K562 (cell line): ENCODE results near the gene COX19. TPM values are rescaled to one million over a fixed set of nuclear protein-coding genes. Genes with fewer than 3 reads are reported as not detected.

ENCODE experiments used
- ATAC-seq: fragments of 200-7000 bp; cut with Tn5 transposase; 3 replicates; pipeline ENCODE4 v1.9.1; 2020; ENCODE audit warnings: moderate library complexity
- BruUV-seq: library from RNA; stranded (reverse); fragments of 400-500 nt; replicated peaks from 2 replicates; lab custom pipeline; 2021; lab: Mats Ljungman, UMichigan
- CTCF ChIA-PET: fragments of 300-600 bp; formaldehyde crosslinking; extraction: SDS; loops from one replicate; lab custom pipeline; 2021; ENCODE audit warnings: low intra/inter-chr PET ratio; lab: Yijun Ruan, JAX
- POLR2A ChIA-PET: fragments of 300-600, 350-650 bp; sonication (Branson Sonifier 250); formaldehyde crosslinking; extraction: SDS; loops from one replicate; lab custom pipeline; 2021; ENCODE audit warnings: antibody characterized with exemption, inconsistent platforms; lab: Yijun Ruan, JAX
- DNase-seq, 4 experiments: peaks; one replicate each; pipeline versions ENCODE4 v3.0.0 to v3.0.0-alpha.2; 2011 to 2018; ENCODE audit warnings: low spot score in 3 of 4, mixed read lengths in 3 of 4; ENCODE audit errors: extremely low read depth in 1 of 4
- FAIRE-seq: peaks from 2 replicates; lab custom pipeline; 2011; peaks lifted over from hg19 to GRCh38; lab: Jason Lieb, UNC
- H2AFZ ChIP-seq: 2 replicates; pipeline ENCODE4 v1.6.0; 2011; ENCODE audit warnings: low read depth, low read length, control low read depth, inconsistent platforms
- H3K27ac ChIP-seq: fragments of 200-600 bp; 3 replicates; pipeline ENCODE4 v1.8.0; 2011; ENCODE audit warnings: low read depth, mild to moderate bottlenecking, control low read depth, inconsistent platforms, low read length, moderate library complexity, mixed read lengths; ENCODE audit errors: extremely low read depth
- H3K27me3 ChIP-seq, 2 experiments: fragments of 300-600 bp in 1 of 2; 2 replicates in 1 of 2; 3 replicates in 1 of 2; pipeline versions ENCODE4 v1.6.0 to v1.8.0; 2011; ENCODE audit warnings: inconsistent platforms in 2 of 2, low read length in 2 of 2, mild to moderate bottlenecking in 1 of 2, mixed read lengths in 1 of 2, moderate library complexity in 1 of 2; ENCODE audit not compliant: control insufficient read depth in 2 of 2, insufficient read depth in 2 of 2
- H3K36me3 ChIP-seq: fragments of 300-600 bp; 3 replicates; pipeline ENCODE4 v1.8.0; 2011; ENCODE audit warnings: mild to moderate bottlenecking, low read length, inconsistent platforms; ENCODE audit not compliant: control insufficient read depth, insufficient read depth
- H3K4me1 ChIP-seq, 2 experiments: fragments of 200-600 bp in 1 of 2; replicated peaks in 1 of 2; 2 replicates in 1 of 2; 3 replicates in 1 of 2; pipeline versions ENCODE4 v1.5.1 to v1.8.0; 2011; ENCODE audit warnings: inconsistent platforms in 2 of 2, low read length in 2 of 2, mild to moderate bottlenecking in 1 of 2, mixed read lengths in 1 of 2, moderate library complexity in 1 of 2; ENCODE audit not compliant: control insufficient read depth in 2 of 2, insufficient read depth in 2 of 2
- H3K4me2 ChIP-seq: 2 replicates; pipeline ENCODE4 v1.6.1; 2011; ENCODE audit warnings: low read length, control low read depth, inconsistent platforms, mixed read lengths; ENCODE audit not compliant: insufficient read depth
- H3K4me3 ChIP-seq: fragments of 200-600 bp; sonication (generic), shearing (Covaris generic); 2 replicates; pipeline ENCODE4 v1.5.1; 2016; ENCODE audit warnings: control low read depth, inconsistent platforms
- H3K79me2 ChIP-seq: fragments of 200-600 bp; 3 replicates; pipeline ENCODE4 v1.8.0; 2011; ENCODE audit warnings: low read length, inconsistent platforms; ENCODE audit not compliant: control insufficient read depth, insufficient read depth
- H3K9ac ChIP-seq, 2 experiments: 2 replicates each; pipeline versions ENCODE4 v1.6.0 to v1.6.1; 2011; ENCODE audit warnings: low read depth in 2 of 2, low read length in 2 of 2, control low read depth in 1 of 2, inconsistent platforms in 1 of 2, mild to moderate bottlenecking in 1 of 2, mixed read lengths in 1 of 2; ENCODE audit not compliant: insufficient read depth in 1 of 2
- H3K9me1 ChIP-seq: one replicate; pipeline ENCODE4 v1.6.0; 2011; ENCODE audit warnings: inconsistent platforms, mild to moderate bottlenecking, low read length, moderate library complexity; ENCODE audit not compliant: control insufficient read depth, insufficient read depth
- H3K9me3 ChIP-seq: replicated peaks from 2 replicates; pipeline ENCODE4 v1.5.1; 2011; ENCODE audit warnings: low read depth, low read length, inconsistent platforms; ENCODE audit not compliant: control insufficient read depth, insufficient read depth
- H4K20me1 ChIP-seq: replicated peaks from 2 replicates; pipeline ENCODE4 v1.6.1; 2011; ENCODE audit warnings: low read length, inconsistent platforms, mixed read lengths; ENCODE audit not compliant: control insufficient read depth, insufficient read depth
- E2F3 ChIP-seq: fragments of 250-450 bp; sonication (Bioruptor Pico); IDR thresholded peaks from 2 replicates; pipeline ENCODE4 v1.4.0; 2020; ENCODE audit warnings: mild to moderate bottlenecking
- FOS ChIP-seq: IDR thresholded peaks from 3 replicates; pipeline ENCODE4 v1.6.1; 2011; ENCODE audit not compliant: insufficient read length; ENCODE audit errors: extremely low read depth
- HLTF ChIP-seq: fragments of 450-650 bp; IDR thresholded peaks from 2 replicates; pipeline ENCODE4 v1.6.1; 2016
- HNRNPUL1 ChIP-seq: fragments of 200-400 bp; formaldehyde crosslinking; IDR thresholded peaks from 2 replicates; pipeline ENCODE4 v1.6.1; 2017; ENCODE audit warnings: low read length
- KLF10 ChIP-seq: fragments of 250-450 bp; sonication (Bioruptor Pico); IDR thresholded peaks from 2 replicates; pipeline ENCODE4 v1.6.1; 2021; ENCODE audit warnings: matching md5 sums
- MCM2 ChIP-seq: fragments of 450-650 bp; IDR thresholded peaks from 2 replicates; pipeline ENCODE4 v1.6.1; 2017; ENCODE audit warnings: low read depth, mild to moderate bottlenecking
- MECOM ChIP-seq: fragments of 250-450 bp; sonication (Bioruptor Pico); IDR thresholded peaks from 2 replicates; pipeline ENCODE4 v1.8.0; 2022; ENCODE audit warnings: inconsistent platforms
- MNT ChIP-seq, 2 experiments: fragments of 450-650 bp; conservative IDR thresholded peaks; 2 replicates each; pipeline ENCODE4 v1.6.1; 2017; ENCODE audit warnings: mild to moderate bottlenecking in 2 of 2, moderate library complexity in 2 of 2
- NELFE ChIP-seq: IDR thresholded peaks from 2 replicates; pipeline ENCODE4 v1.6.1; 2011; ENCODE audit warnings: mild to moderate bottlenecking; ENCODE audit not compliant: insufficient read depth, insufficient read length
- POLR3A ChIP-seq: IDR thresholded peaks from 2 replicates; pipeline ENCODE4 v1.6.1; 2011; ENCODE audit warnings: borderline replicate concordance, mild to moderate bottlenecking, moderate library complexity; ENCODE audit not compliant: insufficient read length, insufficient read depth; ENCODE audit errors: extremely low read depth
- RAD21 ChIP-seq, 2 experiments: fragments of 250-450 bp in 1 of 2; fragments of 450-650 bp in 1 of 2; sonication (Bioruptor Pico) in 1 of 2; formaldehyde crosslinking in 1 of 2; IDR thresholded peaks in 1 of 2; conservative IDR thresholded peaks in 1 of 2; 2 replicates each; pipeline versions ENCODE4 v1.4.0 to v1.8.0; 2020 to 2022; ENCODE audit warnings: mild to moderate bottlenecking in 2 of 2, moderate library complexity in 1 of 2
- RBFOX2 ChIP-seq: fragments of 200-400 bp; formaldehyde crosslinking; IDR thresholded peaks from 2 replicates; pipeline ENCODE4 v1.6.1; 2017; ENCODE audit warnings: low read depth, mild to moderate bottlenecking, low read length, moderate library complexity
- RBM17 ChIP-seq: fragments of 200-400 bp; formaldehyde crosslinking; IDR thresholded peaks from 2 replicates; pipeline ENCODE4 v1.6.1; 2017; ENCODE audit warnings: low read depth, mild to moderate bottlenecking, low read length, borderline replicate concordance
- SIX5 ChIP-seq, 2 experiments: IDR thresholded peaks; 2 replicates each; pipeline ENCODE4 v1.6.1; 2011; ENCODE audit warnings: low read length in 2 of 2, borderline replicate concordance in 1 of 2, low read depth in 1 of 2, mild to moderate bottlenecking in 1 of 2, moderate library complexity in 1 of 2; ENCODE audit not compliant: insufficient read depth in 1 of 2
- TOE1 ChIP-seq, 2 experiments: fragments of 450-650 bp in 1 of 2; sonication (generic) in 1 of 2; formaldehyde crosslinking in 1 of 2; IDR thresholded peaks; 2 replicates each; pipeline versions ENCODE4 v1.7.1 to v1.8.0; 2016 to 2022; ENCODE audit warnings: borderline replicate concordance in 2 of 2, mild to moderate bottlenecking in 2 of 2, antibody characterized with exemption in 1 of 2, inconsistent platforms in 1 of 2, low read depth in 1 of 2, missing genetic modification reagents in 1 of 2, moderate library complexity in 1 of 2
- U2AF1 ChIP-seq: fragments of 200-400 bp; formaldehyde crosslinking; optimal IDR thresholded peaks from 2 replicates; pipeline ENCODE3; 2017; ENCODE audit warnings: mild to moderate bottlenecking, low read depth, low read length, moderate library complexity
- YY1 ChIP-seq, 3 experiments: IDR thresholded peaks; 2 replicates each; pipeline ENCODE4 v1.6.1; 2011; ENCODE audit warnings: low read length in 2 of 3, mild to moderate bottlenecking in 2 of 3, moderate library complexity in 2 of 3, borderline replicate concordance in 1 of 3, control low read depth in 1 of 3, low read depth in 1 of 3; ENCODE audit not compliant: insufficient read depth in 3 of 3, insufficient replicate concordance in 2 of 3, control insufficient read depth in 1 of 3, insufficient read length in 1 of 3; ENCODE audit errors: extremely low read depth in 1 of 3
- ZBTB43 ChIP-seq: sonication (generic); formaldehyde crosslinking; IDR thresholded peaks from 2 replicates; pipeline ENCODE4 v1.8.0; 2023; ENCODE audit warnings: mild to moderate bottlenecking, missing genetic modification reagents
- ZNF232 ChIP-seq: sonication (generic); formaldehyde crosslinking; IDR thresholded peaks from 2 replicates; pipeline ENCODE4 v1.8.0; 2022; ENCODE audit warnings: mild to moderate bottlenecking, missing genetic modification reagents
- ZSCAN29 ChIP-seq: fragments of 450-650 bp; IDR thresholded peaks from 2 replicates; pipeline ENCODE4 v1.6.1; 2017
- WGBS: fragments of 100-300 bp; shearing (Covaris generic); methylation state at CpG from one replicate; pipeline ENCODE4 v1.1.6; 2016; ENCODE audit warnings: low coverage, mixed read lengths; ENCODE audit not compliant: insufficient coverage; ENCODE audit errors: missing lambda C conversion rate; 5-methylcytosine and 5-hydroxymethylcytosine counted together
- in situ Hi-C: fragments of 300-500 bp; cut with MboI; formaldehyde crosslinking; loops from 4 replicates; pipeline ENCODE4 v1.15.0; 2018; ENCODE audit warnings: inconsistent platforms, mixed read lengths
- intact Hi-C: fragments of 100-400 bp; cut with micrococcal nuclease; formaldehyde crosslinking; loops from 2 replicates; pipeline ENCODE4 v1.14.2; 2022
- polyA plus RNA-seq, 8 experiments: library from polyadenylated mRNA; depleted of rRNA in 4 of 8; stranded (reverse) in 5 of 8; unstranded in 3 of 8; fragments of >200 nt; fragmentation: Nextera tagmentation in 2 of 8; fragmentation: Illumina TruSeq in 1 of 8; extraction: Ambion mirVana in 2 of 8; extraction: Trizol in 1 of 8; gene quantifications; 2 replicates each; pipeline versions ENCODE4 v1.2.1 to v1.2.3, GENCODE V29; 2011 to 2014; ENCODE audit warnings: inconsistent platforms in 1 of 8, missing spikeins in 1 of 8
- total RNA-seq, 7 experiments: library from RNA; depleted of rRNA in 6 of 7; stranded (reverse); fragments of >200 nt in 6 of 7; fragmentation: Illumina TruSeq in 2 of 7; extraction: Trizol in 2 of 7; gene quantifications; 2 replicates each; pipeline versions ENCODE4 v1.2.1 to v1.2.3, GENCODE V29; 2011 to 2021; ENCODE audit warnings: low replicate concordance in 1 of 7

COX19 gene
- total and polyA plus RNA-seq, 9 of the 15 experiments (the other 6 are each of a cell fraction or from before 2014, with no cell fraction given): 5.2 to 10.5 (median 7.9) TPM

GRCh38 chr7:932651-932975, 42.7 kb downstream of the COX19 start:
- BruUV-seq: no TSS peak
- no peaks in the 10 kb centered on the region for H3K36me3 ChIP-seq
- in situ Hi-C loops (no loop called here), intact Hi-C loops (no loop called here)
- peaks cover 0 to 23% of the 10 kb centered on the region in 2 experiments; a peak in 3 of 5 replicates for H3K4me1 ChIP-seq
- no peak overlapping the region for H3K4me3 ChIP-seq
- H3K4me2 ChIP-seq: no peak overlapping the region
- 15% methylated on average over 11 of the region's 11 CpGs for WGBS
- DNase-seq (no peak), FAIRE-seq (no peak), ATAC-seq (no peak)
- H3K9me1 ChIP-seq: no peaks in the 10 kb centered on the region
- no peaks in the 10 kb centered on the region for H3K9me3 ChIP-seq
- POLR2A ChIA-PET: no interaction called here
- 0 out of 2 replicates have a peak, but pooled peaks cover 4% of the 10 kb centered on the region for H4K20me1 ChIP-seq
- H3K27ac ChIP-seq: no peak overlapping the region
- no peak overlapping the region for H3K9ac ChIP-seq
- CTCF ChIA-PET: no interaction called here
- H3K79me2 ChIP-seq: no peaks in the 10 kb centered on the region
- TF ChIP-seq ZBTB43 (CRISPR knock-in tag) (no peak), E2F3 (CRISPR knock-in tag) (no peak), MCM2 (no peak), U2AF1 (no peak), MNT (conservative IDR thresholded peaks at IDR 0.05) (no peak), KLF10 (CRISPR knock-in tag) (no peak), MECOM (CRISPR knock-in tag) (no peak), TOE1 (IDR thresholded peaks at IDR 0.05; ENCODE audit: borderline replicate concordance) (no peak), TOE1 (CRISPR knock-in tag; IDR thresholded peaks at IDR 0.05; ENCODE audit: borderline replicate concordance, low read depth) (no peak), NELFE (no peak), HNRNPUL1 (no peak), POLR3A (no peak), ZNF232 (no peak), YY1 (IDR thresholded peaks at IDR 0.05; ENCODE audit: borderline replicate concordance in 1 of 3, control insufficient read depth in 1 of 3, extremely low read depth in 1 of 3, insufficient read depth in 3 of 3, insufficient read length in 1 of 3, insufficient replicate concordance in 2 of 3, low read depth in 1 of 3, low read length in 2 of 3) (no peak), RAD21 (CRISPR knock-in tag; conservative IDR thresholded peaks at IDR 0.05 in 1 of 2, IDR thresholded peaks at IDR 0.05 in 1 of 2) (no peak), ZSCAN29 (no peak), RBFOX2 (no peak), HLTF (no peak), FOS (no peak), RBM17 (no peak), SIX5 (IDR thresholded peaks at IDR 0.05; ENCODE audit: borderline replicate concordance in 1 of 2, insufficient read depth in 1 of 2, low read depth in 1 of 2, low read length in 2 of 2) (no peak)
- peaks cover 2 to 38% of the 10 kb centered on the region in 2 experiments; a peak in 3 of 5 replicates for H3K27me3 ChIP-seq
- no peak overlapping the region for H2AFZ ChIP-seq
